HUDEP-2 (cell line): ENCODE data around the gene ATP13A2.

Experiments
- DNase-seq, 76 experiments: peaks; one replicate each; lab custom pipeline; 2025; ENCODE audit not compliant: unreplicated experiment in 76 of 76; lab: John Stamatoyannopoulos, UW

The ATP13A2 gene, protein sequence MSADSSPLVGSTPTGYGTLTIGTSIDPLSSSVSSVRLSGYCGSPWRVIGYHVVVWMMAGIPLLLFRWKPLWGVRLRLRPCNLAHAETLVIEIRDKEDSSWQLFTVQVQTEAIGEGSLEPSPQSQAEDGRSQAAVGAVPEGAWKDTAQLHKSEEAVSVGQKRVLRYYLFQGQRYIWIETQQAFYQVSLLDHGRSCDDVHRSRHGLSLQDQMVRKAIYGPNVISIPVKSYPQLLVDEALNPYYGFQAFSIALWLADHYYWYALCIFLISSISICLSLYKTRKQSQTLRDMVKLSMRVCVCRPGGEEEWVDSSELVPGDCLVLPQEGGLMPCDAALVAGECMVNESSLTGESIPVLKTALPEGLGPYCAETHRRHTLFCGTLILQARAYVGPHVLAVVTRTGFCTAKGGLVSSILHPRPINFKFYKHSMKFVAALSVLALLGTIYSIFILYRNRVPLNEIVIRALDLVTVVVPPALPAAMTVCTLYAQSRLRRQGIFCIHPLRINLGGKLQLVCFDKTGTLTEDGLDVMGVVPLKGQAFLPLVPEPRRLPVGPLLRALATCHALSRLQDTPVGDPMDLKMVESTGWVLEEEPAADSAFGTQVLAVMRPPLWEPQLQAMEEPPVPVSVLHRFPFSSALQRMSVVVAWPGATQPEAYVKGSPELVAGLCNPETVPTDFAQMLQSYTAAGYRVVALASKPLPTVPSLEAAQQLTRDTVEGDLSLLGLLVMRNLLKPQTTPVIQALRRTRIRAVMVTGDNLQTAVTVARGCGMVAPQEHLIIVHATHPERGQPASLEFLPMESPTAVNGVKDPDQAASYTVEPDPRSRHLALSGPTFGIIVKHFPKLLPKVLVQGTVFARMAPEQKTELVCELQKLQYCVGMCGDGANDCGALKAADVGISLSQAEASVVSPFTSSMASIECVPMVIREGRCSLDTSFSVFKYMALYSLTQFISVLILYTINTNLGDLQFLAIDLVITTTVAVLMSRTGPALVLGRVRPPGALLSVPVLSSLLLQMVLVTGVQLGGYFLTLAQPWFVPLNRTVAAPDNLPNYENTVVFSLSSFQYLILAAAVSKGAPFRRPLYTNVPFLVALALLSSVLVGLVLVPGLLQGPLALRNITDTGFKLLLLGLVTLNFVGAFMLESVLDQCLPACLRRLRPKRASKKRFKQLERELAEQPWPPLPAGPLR

DNA sequence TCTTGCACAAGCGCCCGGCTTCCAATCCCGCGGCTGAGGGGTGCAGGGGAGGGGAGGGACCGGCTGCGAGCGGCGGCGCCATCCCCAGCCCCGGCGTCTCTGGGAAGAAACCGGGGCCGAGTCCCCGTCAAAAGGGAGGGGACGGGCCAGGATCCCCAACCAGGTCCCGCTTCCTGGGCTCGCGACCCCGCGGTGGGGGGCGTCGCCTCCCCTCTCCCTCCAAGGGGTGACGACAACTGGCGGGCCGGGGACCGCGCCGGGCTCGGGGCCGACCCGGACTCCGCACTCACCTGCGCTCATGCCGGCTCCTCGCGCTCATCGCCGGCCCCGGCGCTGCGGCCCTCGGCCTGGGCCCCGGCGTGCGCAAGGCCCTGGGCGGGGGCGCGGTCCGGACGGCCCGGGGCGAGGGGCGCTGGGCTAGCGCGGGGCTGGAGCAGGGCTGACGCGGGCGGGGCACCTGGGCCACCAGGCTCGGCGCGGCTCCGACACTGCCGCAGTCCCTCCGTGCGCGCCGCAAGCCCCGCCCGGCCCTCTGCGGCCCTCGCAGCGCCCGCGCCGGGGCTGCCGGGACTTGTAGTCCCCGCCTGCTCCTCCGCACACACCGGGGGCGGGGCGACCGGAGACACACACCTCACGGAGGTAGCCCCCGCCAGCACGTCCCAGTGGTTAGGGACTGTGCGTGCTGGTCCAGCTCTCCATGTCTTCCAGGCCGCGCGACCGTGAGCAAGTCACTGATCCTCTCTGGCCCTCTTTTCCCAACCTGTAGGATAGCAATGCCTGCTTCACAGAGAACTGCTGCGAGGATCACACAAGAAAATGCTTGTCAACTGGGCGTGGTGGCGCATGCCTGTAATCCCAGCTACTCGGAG lies at the start of gene ATP13A2:
Gene ATP13A2 (minus strand): TSS at position 490 of the 869 bp plus-strand sequence. CDS start 190 bp downstream, at position 300.
- peak in 65 of 76 experiments; percentile 4 to 76 (median 55) for DNase-seq

DNA sequence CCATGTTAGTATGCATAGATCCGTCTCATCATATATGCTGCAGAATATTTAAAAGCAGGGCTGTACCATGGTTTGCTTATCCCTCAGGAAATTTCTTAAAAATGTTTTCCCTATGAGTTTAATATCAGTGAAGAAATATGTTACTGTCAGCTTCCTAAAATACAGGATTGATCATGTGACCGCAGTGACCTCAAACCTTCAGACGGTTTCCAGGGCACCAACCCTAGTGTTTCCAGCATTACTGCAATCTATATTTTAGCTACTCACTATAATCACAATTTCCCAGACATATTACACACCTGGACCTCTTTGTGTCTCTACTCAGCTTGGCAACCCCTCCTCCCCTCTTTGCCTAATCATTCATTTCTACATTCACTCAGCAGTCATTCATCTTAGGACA lies 49.8 kb upstream of the ATP13A2 start:
- DNase-seq, result no peak

DNA sequence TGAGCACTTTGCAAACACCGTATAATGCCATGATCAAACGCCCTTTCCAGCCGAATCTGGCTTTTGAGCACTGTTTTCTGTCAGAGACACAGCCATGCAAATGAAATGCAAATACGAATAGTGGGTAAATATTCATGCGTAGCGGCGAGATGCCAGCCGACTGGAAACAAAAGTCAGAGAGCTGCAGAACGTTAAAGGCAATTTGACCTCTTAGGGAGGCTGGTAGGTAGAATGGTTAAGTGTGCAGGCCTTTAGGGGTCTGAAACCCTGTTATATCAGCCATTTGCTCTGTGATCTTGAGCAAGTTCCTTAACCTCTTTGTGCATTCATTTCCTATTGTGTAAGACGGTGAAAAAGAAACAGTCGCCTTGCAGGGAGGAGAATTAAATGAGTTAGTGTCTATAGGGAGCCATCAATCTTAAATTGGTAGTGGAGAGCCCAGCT lies 48.6 kb upstream of the ATP13A2 start:
- no peak for DNase-seq

DNA sequence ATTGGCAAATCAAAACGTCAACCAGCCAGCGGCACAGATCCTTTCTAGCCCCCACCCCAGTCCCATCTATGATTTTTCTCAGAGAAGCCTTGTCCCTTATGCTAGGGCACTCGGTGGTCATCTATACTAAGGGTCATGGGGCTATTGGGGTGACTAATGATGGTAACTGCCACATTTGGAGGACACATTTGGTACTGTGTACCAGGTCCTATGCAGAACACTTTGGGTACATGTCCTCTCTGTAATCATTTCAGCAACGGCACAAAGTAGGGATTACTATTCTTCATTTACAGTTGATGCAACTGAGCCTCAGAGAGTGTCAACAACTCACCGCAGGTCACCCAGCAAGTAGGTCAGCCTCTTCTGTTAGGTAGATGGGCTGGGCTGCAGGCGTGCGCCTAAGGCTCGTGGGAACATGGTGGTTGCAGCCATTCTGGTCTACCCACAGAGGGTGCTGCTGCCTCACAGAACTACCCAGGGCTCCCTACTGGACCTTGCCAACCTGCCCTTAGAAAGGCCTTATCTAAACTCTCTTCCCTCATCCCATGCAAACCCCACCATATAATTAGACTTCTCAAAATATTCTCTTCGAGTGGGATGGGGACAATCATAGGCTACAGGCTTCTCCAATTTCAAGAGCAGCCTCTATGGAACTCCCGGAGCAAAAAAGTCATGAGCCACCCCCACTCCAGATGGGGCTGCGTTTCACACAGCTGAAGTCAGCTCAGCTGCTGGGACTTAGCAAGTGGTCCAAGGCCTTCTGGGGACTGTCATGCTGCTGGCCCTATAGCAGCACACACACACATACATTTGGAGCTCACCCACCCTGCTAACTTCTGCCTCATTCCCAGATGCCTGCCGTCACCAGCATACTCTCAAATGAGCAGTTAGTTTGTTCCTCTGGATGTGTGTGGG lies 47.9 kb upstream of the ATP13A2 start:
- peak in 58 of 76 experiments; percentile 5 to 65 (median 30) for DNase-seq

DNA sequence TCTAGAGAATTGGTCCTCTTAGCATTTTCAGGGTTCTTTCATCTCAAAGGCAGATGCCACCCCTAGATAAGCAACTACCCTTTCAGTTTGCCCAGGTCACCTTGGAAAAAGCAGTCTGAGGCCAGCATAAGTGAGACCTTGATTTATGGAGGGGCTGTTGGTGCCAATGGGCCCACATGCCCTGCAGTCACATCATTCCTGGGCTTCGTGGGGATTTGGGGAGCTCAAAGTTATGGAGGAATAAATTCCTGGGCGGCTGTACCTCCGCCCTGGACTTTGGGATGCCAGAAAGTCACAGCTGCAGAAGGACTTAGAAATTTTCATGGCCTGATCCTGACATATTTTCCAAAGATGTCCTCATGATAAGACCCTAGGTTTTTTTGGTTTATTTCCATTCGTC lies 44.8 kb upstream of the ATP13A2 start:
- DNase-seq, result no peak

DNA sequence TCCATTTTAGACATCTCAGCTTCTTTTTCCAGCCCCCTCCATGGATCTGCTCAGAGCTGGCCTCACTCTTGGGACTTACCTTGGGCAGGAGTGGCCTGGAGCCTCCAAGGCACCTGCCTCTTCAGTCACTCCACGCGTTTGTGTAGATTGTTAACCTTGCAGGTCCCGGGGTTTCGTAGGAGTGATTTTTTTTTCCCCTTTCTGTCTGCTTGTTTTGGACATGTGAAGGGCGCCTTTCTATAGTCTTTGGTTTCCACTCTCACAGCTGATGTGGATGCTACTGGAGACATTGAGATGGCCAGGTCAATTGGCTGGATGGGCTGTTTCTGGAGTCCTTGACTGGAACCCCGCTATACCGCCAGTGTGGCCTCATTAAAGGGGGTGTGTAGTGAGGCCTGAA lies 44.1 kb upstream of the ATP13A2 start:
- no peak for DNase-seq

DNA sequence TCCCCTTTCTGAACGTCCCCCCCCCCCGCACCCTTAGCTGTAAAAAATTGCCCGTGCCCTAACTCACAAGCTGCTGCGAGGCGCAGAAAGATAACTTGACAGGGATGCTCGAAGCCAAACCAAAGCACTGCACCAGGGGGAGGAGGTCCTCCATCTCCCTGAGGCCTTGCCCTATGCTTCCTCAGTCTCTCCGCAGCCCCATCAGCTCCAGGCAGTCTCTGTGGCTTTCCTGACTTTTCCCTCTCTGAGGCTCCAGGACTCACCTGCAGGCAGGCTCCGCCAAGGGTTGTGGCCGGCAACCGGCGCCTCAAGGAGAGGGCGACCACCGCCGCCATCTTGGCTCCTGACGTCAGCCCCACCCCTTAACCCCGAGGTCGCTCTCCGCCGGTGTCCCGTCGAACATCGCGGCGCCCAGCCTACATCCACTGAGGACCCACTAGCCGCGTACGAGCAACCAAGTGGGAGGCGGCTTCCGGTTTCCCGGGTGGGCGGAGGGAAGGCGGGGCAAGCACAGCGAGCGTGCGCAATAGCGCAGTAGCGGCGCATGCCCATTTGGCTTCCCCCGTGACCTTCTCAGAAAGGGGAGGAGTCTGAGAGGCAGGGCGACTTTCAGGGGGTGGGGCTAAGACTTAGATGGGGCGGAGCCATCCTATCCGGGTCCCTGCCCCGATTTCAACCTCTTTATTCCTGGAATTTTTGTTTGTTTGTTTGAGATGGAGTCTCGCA lies 42.1 kb upstream of the ATP13A2 start, which contains the start of gene SDHB:
Gene SDHB (minus strand): TSS at position 348 of the 726 bp plus-strand sequence. CDS start 13 bp downstream, at position 335.
- DNase-seq, result peak in 75 of 76 experiments; percentile 49 to 98 (median 96)

DNA sequence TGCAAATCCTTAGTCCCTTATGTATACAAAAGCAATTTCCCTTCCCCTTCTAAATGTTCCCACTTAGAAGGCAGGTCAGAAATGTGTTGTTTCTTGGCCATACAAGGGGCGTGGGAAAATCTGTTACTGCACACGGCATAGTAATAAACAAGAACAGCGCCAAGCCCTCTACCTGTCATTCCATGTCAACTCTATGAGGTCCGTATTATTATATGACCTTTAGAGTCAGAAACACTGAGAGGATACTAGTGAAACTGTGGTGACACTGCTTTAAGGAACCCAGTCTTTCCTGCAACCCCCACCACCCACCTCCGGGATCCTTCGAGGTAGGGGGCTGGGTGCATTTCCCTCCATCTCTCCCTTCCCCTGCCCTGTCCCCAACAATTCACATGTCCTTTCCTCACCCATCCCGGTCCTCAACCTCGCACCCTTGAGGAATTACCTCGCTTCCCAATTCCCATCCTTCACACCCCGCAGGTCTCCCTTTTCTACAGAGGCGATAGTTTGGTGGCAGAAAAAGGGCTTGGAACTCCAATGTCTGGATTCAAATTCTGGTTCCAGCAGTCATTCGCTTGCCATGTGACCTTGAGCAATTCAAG lies 41.5 kb upstream of the ATP13A2 start:
- DNase-seq, result peak in 1 of 76 experiments; percentile 3

DNA sequence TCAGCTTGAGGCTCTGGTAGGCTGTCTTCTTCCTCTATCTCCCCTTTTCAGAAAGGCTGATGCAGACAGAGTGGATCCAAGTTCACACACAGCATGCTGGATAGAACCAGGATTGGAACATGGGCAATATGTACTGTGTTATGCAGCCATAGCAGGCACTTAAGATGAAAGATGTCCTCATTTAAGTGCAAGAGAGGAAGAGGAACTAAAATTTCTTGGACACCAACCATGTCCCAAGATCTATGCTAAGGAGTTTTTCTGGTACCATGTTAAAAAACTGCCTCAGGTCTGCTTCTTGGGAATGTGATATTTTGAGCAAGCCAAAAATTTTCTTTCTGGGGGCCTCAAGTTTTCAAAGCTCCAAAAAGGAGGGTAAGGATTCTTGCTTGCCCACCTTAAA lies 40.9 kb upstream of the ATP13A2 start:
- DNase-seq, result no peak

DNA sequence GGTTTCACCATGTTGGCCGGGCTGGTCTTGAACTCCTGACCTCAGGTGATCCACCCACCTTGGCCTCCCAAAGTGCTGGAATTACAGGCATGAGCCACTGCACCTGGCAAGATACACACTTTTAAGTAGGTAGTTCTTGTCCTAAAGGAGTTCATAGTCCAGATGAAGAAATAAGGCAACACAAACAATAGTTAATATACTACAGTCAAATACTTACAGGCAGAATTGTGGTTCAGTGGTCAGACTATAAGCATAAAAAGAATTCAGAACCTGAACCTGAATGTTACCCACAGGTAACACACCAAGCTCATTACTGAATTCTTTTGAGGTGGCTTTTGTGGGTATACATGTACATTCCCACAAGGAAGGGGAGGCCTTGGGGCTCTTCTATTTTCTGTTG lies 40.3 kb upstream of the ATP13A2 start:
- no peak for DNase-seq

DNA sequence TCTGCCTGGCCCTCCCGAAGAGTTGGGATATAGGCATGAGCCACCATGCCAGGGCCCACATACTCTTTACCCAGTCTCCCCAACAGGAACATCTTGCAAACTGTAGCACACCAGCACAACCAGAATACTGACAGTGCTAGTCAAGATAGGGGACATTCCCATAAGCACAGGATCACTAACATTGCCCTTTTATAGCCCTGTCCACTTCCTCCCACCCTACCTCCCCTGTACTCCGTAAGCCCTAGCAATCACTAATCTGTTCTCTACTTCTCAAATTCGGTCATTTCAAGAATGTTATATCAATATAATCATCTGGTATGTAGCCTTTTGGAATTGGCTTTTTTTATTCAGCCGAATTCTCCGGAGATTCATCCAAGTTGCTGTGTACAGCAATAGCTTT lies 36.2 kb upstream of the ATP13A2 start:
- DNase-seq, result no peak

DNA sequence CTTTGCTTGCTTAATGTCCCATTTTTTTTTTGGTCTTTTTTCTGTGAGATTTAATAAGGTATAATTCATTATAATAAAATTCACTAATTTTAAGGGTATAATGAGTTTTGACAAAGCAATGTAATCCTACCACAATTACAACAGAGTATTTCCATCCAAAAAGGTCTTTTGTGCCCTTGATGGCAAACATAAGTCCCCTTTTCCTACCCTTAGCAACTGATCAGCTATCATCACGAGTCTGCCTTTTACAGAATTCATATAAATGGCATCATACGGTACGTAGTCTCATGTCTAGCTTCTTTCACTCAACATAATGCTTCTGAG lies 34.6 kb upstream of the ATP13A2 start:
- DNase-seq, result no peak

DNA sequence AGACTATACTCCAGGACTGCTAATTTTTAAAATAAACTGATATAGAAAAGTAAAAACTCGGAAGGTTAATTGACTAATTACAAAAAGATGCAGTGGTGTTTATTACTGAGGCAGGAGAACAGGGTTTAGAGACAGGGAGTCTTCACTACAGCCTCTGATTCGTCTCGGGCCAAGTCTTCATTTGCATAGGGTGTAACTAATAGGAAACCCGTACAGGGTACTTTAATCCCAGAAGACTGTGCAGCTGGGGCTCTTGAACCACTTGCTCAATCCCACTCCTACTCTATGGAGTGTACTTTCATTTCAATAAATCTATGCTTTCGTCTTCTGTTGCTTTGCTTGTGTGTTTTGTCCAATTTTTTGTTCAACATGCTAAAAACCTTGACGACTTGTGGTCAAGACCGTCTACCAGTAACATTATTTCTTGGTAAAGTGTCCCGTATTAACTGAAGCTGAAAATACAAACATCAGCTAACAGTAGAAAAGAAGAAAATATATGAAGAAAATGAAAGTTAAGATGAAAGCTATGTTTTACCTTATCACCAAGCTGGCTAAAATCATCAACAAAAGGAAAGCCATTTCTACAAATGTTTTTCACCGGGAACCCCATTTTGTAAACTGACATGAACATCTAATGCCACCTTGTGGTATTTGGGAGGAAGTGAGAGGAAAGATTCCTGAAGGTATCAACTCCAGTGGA lies 34.1 kb upstream of the ATP13A2 start:
- DNase-seq, result peak in 11 of 76 experiments; percentile 3 to 37 (median 12)

DNA sequence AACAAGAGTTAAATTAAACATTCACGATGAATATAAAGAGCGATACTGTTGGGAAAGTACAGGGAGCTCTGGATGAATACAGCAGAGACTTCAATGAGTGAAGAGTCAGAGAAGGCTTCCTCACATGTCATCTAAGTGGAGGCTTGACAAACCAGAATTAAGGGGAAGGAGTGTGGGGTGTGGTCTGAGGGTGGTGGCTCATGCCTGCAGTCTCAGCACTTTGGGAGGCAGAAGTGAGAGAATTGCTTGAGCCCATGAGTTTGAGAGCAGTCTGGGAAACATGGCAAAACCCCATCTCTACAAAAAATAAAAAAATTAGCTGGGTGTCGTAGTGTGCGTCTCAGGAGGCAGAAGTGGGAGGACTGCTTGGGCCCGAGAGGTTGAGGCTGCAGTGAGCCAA lies 33.4 kb upstream of the ATP13A2 start:
- peak in 1 of 76 experiments; percentile 8 for DNase-seq

DNA sequence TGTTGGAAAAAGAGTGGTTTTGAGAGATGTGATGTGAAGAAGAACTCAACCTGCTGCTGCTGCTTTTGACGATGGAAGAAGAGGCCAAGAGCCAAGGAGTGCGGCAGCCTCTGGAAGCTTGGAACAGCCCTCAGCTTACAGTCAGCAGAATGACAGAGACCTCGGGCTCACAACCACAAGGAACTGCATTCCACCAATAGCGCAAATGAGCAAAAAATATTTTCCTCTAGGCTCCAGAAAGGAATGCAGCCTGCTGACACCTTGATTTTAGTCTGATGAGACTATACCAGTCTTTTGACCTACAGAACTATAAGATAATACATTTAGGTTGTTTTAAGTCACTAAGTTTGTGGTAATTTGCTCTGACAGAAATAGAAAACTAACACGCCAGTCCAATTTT lies 31.9 kb upstream of the ATP13A2 start:
- no peak for DNase-seq

DNA sequence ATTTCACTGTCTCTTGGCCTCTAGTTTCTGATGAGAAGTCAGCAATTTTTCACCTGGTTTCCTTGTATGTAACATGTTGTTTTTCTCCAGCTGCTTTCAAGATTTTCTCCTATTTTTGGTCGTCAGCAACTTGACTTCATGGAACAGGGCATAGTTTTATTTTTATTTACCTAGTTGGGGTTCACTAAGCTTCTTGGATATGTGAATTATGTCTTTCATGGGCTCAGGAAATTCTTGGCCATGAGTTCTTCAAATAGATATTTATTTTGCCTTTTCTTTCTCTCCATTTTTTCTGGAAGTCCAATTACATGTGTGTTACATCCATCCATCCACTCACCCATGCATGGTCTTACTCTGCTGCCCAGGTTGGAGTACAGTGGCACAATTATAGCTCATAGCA lies 28.4 kb upstream of the ATP13A2 start:
- no peak for DNase-seq

DNA sequence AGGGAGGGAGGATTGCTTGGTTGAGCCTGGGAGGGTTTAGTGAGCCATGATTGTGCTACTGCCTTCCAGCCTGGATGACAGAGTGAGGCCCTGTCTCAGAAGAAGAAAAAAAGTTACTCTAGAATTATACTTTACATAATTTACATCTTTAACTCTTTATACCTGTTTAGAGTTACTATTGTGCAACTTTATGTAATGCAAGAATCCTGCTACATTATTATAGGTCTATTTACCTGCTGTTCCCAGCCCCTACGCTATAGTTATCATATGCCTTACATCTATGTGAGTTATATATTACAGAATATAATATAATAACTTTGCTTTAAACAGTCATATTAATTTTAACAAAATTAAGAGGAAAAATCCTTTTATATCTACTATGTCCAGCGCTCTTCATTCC lies 27.8 kb upstream of the ATP13A2 start:
- DNase-seq, result no peak
